HepG2 (cell line): ENCODE measurements around the gene IGHMBP2. TPM values are rescaled to one million over a fixed set of nuclear protein-coding genes. Genes with fewer than 3 reads are reported as not detected.

Experiments
- ATAC-seq: fragments of 200-7000 bp; cut with Tn5 transposase; 3 replicates; pipeline ENCODE4 v1.9.1; 2020; ENCODE audit warnings: mild to moderate bottlenecking, moderate library complexity
- BruUV-seq: library from RNA; stranded (reverse); fragments of 400-500 nt; replicated peaks from 2 replicates; lab custom pipeline; 2021; lab: Mats Ljungman, UMichigan
- CTCF ChIA-PET: fragments of 300-600 bp; formaldehyde crosslinking; extraction: SDS; loops from one replicate; lab custom pipeline; 2021; ENCODE audit warnings: low total read pairs, inconsistent platforms, low intra/inter-chr PET ratio; lab: Yijun Ruan, JAX
- POLR2A ChIA-PET: fragments of 350-600 bp; sonication (Branson Sonifier 250); formaldehyde crosslinking; loops from one replicate; lab custom pipeline; 2020; ENCODE audit warnings: antibody characterized with exemption, inconsistent platforms; lab: Yijun Ruan, JAX
- DNase-seq: peaks from one replicate; pipeline ENCODE4 v3.0.0-alpha.2; 2015; ENCODE audit warnings: low spot score
- FAIRE-seq: peaks from 3 replicates; lab custom pipeline; 2011; peaks lifted over from hg19 to GRCh38; lab: Jason Lieb, UNC
- H2AFZ ChIP-seq: one replicate; pipeline ENCODE4 v1.6.1; 2011; ENCODE audit warnings: low read length, inconsistent platforms
- H3K27ac ChIP-seq: fragments of 300-600 bp; 3 replicates; pipeline ENCODE4 v1.8.0; 2011; ENCODE audit warnings: mixed run types, mild to moderate bottlenecking, mixed read lengths, low read length, inconsistent platforms; ENCODE audit not compliant: insufficient read depth; ENCODE audit errors: extremely low read length
- H3K27me3 ChIP-seq, 2 experiments: fragments of 200-600 bp in 1 of 2; 2 replicates in 1 of 2; 3 replicates in 1 of 2; pipeline versions ENCODE4 v1.6.0 to v1.8.0; 2011; ENCODE audit warnings: low read length in 2 of 2, mild to moderate bottlenecking in 2 of 2, moderate library complexity in 2 of 2, inconsistent platforms in 1 of 2; ENCODE audit not compliant: insufficient read depth in 2 of 2, control insufficient read depth in 1 of 2
- H3K36me3 ChIP-seq, 2 experiments: fragments of 200-600 bp in 1 of 2; replicated peaks in 1 of 2; 2 replicates in 1 of 2; 3 replicates in 1 of 2; pipeline versions ENCODE4 v1.5.1 to v1.8.0; 2011; ENCODE audit warnings: low read length in 2 of 2, inconsistent platforms in 1 of 2; ENCODE audit not compliant: insufficient read depth in 2 of 2, control insufficient read depth in 1 of 2
- H3K4me1 ChIP-seq: 2 replicates; pipeline ENCODE4 v1.5.1; 2012; ENCODE audit warnings: low read length, inconsistent platforms; ENCODE audit not compliant: insufficient read depth
- H3K4me2 ChIP-seq: 2 replicates; pipeline ENCODE4 v1.6.0; 2011; ENCODE audit warnings: low read depth, low read length, inconsistent platforms
- H3K4me3 ChIP-seq, 3 experiments: fragments of 200-600 bp in 1 of 3; sonication (generic), shearing (Covaris generic) in 1 of 3; replicated peaks in 1 of 3; 2 replicates each; pipeline ENCODE4 v1.5.1; 2011 to 2016; ENCODE audit warnings: low read length in 3 of 3, inconsistent platforms in 2 of 3, low read depth in 2 of 3, mild to moderate bottlenecking in 2 of 3, control low read depth in 1 of 3, mixed read lengths in 1 of 3; ENCODE audit not compliant: insufficient read depth in 1 of 3
- H3K79me2 ChIP-seq: one replicate; pipeline ENCODE4 v1.6.1; 2011; ENCODE audit warnings: low read length, inconsistent platforms; ENCODE audit not compliant: insufficient read depth
- H3K9ac ChIP-seq: 2 replicates; pipeline ENCODE4 v1.6.0; 2011; ENCODE audit warnings: mild to moderate bottlenecking, low read depth, low read length, inconsistent platforms; ENCODE audit not compliant: insufficient read depth
- H3K9me3 ChIP-seq: 2 replicates; pipeline ENCODE4 v1.5.1; 2012; ENCODE audit warnings: mild to moderate bottlenecking, low read length
- H4K20me1 ChIP-seq: 2 replicates; pipeline ENCODE4 v1.6.0; 2011; ENCODE audit warnings: inconsistent platforms, mild to moderate bottlenecking, low read length, moderate library complexity; ENCODE audit not compliant: insufficient read depth
- ATRX ChIP-seq: sonication (generic); formaldehyde crosslinking; IDR thresholded peaks from 2 replicates; pipeline ENCODE4 v1.4.0; 2020; ENCODE audit warnings: missing genetic modification reagents, borderline replicate concordance
- ETV6 ChIP-seq: sonication (generic); formaldehyde crosslinking; conservative IDR thresholded peaks from 2 replicates; pipeline ENCODE4 v1.4.0; 2020; ENCODE audit warnings: missing genetic modification reagents
- FOXP1 ChIP-seq, 2 experiments: fragments of 450-650 bp in 1 of 2; IDR thresholded peaks; 2 replicates each; pipeline ENCODE4 v1.6.1; 2017 to 2018; ENCODE audit warnings: antibody characterized with exemption in 1 of 2
- MXD4 ChIP-seq: IDR thresholded peaks from 2 replicates; pipeline ENCODE4 v1.6.1; 2016; ENCODE audit warnings: mild to moderate bottlenecking, missing biosample characterization, missing genetic modification reagents
- NFE2 ChIP-seq: sonication (generic); formaldehyde crosslinking; IDR thresholded peaks from 2 replicates; pipeline ENCODE4 v1.4.0; 2020; ENCODE audit warnings: missing genetic modification reagents
- ZNF136 ChIP-seq: sonication (generic); formaldehyde crosslinking; IDR thresholded peaks from 2 replicates; pipeline ENCODE4 v1.8.1; 2022; ENCODE audit warnings: low read depth, mild to moderate bottlenecking, moderate library complexity, missing genetic modification reagents
- WGBS: methylation state at CpG from one replicate; pipeline ENCODE4 v1.1.6; 2017; ENCODE audit warnings: low lambda C conversion rate; 5-methylcytosine and 5-hydroxymethylcytosine counted together
- in situ Hi-C: cut with HindIII; loops from 2 replicates; pipeline ENCODE4 v1.10.0; 2017; ENCODE audit warnings: low pct_unique_long_range_greater_than_20kb; ENCODE audit not compliant: extremely low pct_ligation_motif_present
- intact Hi-C: fragments of 100-400 bp; cut with micrococcal nuclease; formaldehyde crosslinking; loops from one replicate; pipeline ENCODE4 v1.10.0; 2022; ENCODE audit not compliant: unreplicated experiment
- polyA plus RNA-seq, 8 experiments: library from polyadenylated mRNA; depleted of rRNA in 3 of 8; stranded (reverse) in 7 of 8; unstranded in 1 of 8; fragments of >200 nt; fragmentation: Illumina TruSeq in 4 of 8; extraction: Trizol in 4 of 8; gene quantifications; 2 replicates each; pipeline versions ENCODE4 v1.2.1 to v1.2.3, GENCODE V29; 2011 to 2016; ENCODE audit warnings: low read depth in 4 of 8, missing spikeins in 1 of 8, mixed read lengths in 1 of 8; ENCODE audit not compliant: insufficient read depth in 1 of 8
- total RNA-seq, 5 experiments: library from RNA; depleted of rRNA; stranded (reverse); fragments of >200 nt; fragmentation: Illumina TruSeq; extraction: Trizol; gene quantifications; 2 replicates each; pipeline ENCODE4 v1.2.3, GENCODE V29; 2016; ENCODE audit warnings: low read depth in 1 of 5
- TF ChIP-seq, protein P1 (sequence below): sonication (generic); formaldehyde crosslinking; IDR thresholded peaks from 2 replicates; pipeline ENCODE4 v1.4.0; 2020; ENCODE audit warnings: low read depth, mild to moderate bottlenecking, missing genetic modification reagents
- TF ChIP-seq, protein P2 (sequence below): sonication (generic); formaldehyde crosslinking; IDR thresholded peaks from 2 replicates; pipeline ENCODE4; 2020; ENCODE audit warnings: missing genetic modification reagents, mild to moderate bottlenecking, borderline replicate concordance

Gene IGHMBP2
- total and polyA plus RNA-seq, 2 of the 13 experiments (the other 11 are each of a cell fraction or from before 2014, with no cell fraction given): 8.9 to 9.9 TPM

DNA sequence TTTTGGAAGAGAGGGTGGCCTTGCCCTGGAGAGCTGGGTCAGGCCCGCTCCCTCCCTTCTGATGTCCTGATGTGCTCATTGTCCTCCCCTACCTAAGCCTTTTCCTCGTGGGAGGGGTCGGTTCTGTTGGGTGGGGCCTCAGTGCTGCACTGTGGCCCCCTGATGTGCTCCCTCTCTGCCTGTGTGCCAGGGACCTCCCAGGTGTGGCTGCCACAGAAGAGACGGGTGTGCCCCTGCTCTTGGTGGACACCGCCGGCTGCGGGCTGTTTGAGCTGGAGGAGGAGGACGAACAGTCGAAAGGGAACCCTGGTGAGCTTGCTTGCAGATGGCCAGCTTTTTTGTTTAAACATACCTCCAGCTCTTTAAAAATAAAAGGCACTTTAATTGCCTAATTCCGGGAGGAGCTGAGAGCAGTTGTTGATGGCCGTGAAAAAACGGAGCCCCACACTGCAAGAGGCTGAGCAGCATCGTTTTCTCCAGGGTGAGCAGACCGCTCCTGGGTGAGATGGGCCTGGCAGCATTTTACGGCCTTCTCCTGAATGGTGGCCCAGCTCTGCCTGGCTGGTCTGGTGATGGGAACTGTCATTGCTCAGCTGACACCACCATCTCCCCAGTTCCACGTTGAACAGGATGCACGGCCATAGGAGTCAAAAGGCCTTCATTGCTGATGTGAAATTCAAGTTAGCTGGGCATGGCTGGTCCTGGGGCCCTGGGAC, 30.1 kb downstream of the IGHMBP2 start:
- intact Hi-C loops (no loop called here), in situ Hi-C loops (no loop called here)
- ChIA-PET CTCF (no interaction called here), POLR2A (no interaction called here)
- DNase-seq (no peak), ATAC-seq (no peak), FAIRE-seq (no peak)
- Histone ChIP-seq H3K9ac (no peak overlapping the region), H3K27ac (no peak overlapping the region), H3K79me2 (no peaks in the 10 kb centered on the region), H4K20me1 (no peaks in the 10 kb centered on the region), H3K36me3 (peaks cover 28 to 59% of the 10 kb centered on the region in 2 experiments; a peak in 4 of 5 replicates), H3K9me3 (no peaks in the 10 kb centered on the region), H3K4me3 (no peak overlapping the region), H3K4me1 (no peaks in the 10 kb centered on the region), H3K4me2 (no peak overlapping the region), H2AFZ (no peak overlapping the region), H3K27me3 (no peaks in the 10 kb centered on the region; a peak in 1 of 5 replicates)
- 97% methylated on average over 8 of the region's 17 CpGs for WGBS
- TF ChIP-seq ETV6 (CRISPR knock-in tag) (no peak), ZNF136 (CRISPR knock-in tag) (no peak), ATRX (CRISPR knock-in tag) (no peak), MXD4 (no peak), NFE2 (CRISPR knock-in tag) (no peak), FOXP1 (IDR thresholded peaks at IDR 0.05) (no peak), FOXP1 (CRISPR knock-in tag; IDR thresholded peaks at IDR 0.05) (no peak)
- TF ChIP-seq, protein P1, sequence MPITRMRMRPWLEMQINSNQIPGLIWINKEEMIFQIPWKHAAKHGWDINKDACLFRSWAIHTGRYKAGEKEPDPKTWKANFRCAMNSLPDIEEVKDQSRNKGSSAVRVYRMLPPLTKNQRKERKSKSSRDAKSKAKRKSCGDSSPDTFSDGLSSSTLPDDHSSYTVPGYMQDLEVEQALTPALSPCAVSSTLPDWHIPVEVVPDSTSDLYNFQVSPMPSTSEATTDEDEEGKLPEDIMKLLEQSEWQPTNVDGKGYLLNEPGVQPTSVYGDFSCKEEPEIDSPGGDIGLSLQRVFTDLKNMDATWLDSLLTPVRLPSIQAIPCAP (CRISPR knock-in tag): no peak
- TF ChIP-seq, protein P2, sequence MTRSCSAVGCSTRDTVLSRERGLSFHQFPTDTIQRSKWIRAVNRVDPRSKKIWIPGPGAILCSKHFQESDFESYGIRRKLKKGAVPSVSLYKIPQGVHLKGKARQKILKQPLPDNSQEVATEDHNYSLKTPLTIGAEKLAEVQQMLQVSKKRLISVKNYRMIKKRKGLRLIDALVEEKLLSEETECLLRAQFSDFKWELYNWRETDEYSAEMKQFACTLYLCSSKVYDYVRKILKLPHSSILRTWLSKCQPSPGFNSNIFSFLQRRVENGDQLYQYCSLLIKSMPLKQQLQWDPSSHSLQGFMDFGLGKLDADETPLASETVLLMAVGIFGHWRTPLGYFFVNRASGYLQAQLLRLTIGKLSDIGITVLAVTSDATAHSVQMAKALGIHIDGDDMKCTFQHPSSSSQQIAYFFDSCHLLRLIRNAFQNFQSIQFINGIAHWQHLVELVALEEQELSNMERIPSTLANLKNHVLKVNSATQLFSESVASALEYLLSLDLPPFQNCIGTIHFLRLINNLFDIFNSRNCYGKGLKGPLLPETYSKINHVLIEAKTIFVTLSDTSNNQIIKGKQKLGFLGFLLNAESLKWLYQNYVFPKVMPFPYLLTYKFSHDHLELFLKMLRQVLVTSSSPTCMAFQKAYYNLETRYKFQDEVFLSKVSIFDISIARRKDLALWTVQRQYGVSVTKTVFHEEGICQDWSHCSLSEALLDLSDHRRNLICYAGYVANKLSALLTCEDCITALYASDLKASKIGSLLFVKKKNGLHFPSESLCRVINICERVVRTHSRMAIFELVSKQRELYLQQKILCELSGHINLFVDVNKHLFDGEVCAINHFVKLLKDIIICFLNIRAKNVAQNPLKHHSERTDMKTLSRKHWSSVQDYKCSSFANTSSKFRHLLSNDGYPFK: no peak
- BruUV-seq: no TSS peak
